Gastrocnemius medialis (tissue), 4 donors: Measurements from ENCODE around the gene KIF1A.

Experiments used
- CTCF ChIP-seq, 5 experiments: fragments of 450-650 bp in 3 of 5; fragments of 200-600 bp in 2 of 5; sonication (generic) in 2 of 5; IDR thresholded peaks in 4 of 5; conservative IDR thresholded peaks in 1 of 5; 1 replicate in 4 of 5; 2 replicates in 1 of 5; pipeline ENCODE4 v1.5.1; 2016 to 2019; ENCODE audit warnings: antibody characterized with exemption in 5 of 5, mild to moderate bottlenecking in 3 of 5, moderate library complexity in 3 of 5
- POLR2A ChIP-seq, 2 donors: fragments of 450-650 bp; IDR thresholded peaks; one replicate each; pipeline ENCODE4 v1.6.1; 2017; ENCODE audit warnings: antibody characterized with exemption in 2 of 2, mild to moderate bottlenecking in 2 of 2, moderate library complexity in 2 of 2

- TF ChIP-seq POLR2A (IDR thresholded peaks at IDR 0.05) (no peak), CTCF (IDR thresholded peaks at IDR 0.05 in 4 of 5, conservative IDR thresholded peaks at IDR 0.05 in 1 of 5) (no peak)
These were observed 38.9 kb upstream of the KIF1A start for GRCh38 chr2:240858871-240859270.
